Endometrium (tissue), 2 donors: Measurements from ENCODE around the gene STRIT1.
"Not testable (repeated sequence)": the region's sequence is repeated elsewhere in the genome, so short reads cannot be mapped to it uniquely, and the experiment has no call there.

ENCODE experiments used
- FAIRE-seq: peaks from 2 replicates; lab custom pipeline; 2012; peaks lifted over from hg19 to GRCh38; lab: Jason Lieb, UNC
- donor health status: control.
- donor health status: control.

STRIT1 gene

DNA sequence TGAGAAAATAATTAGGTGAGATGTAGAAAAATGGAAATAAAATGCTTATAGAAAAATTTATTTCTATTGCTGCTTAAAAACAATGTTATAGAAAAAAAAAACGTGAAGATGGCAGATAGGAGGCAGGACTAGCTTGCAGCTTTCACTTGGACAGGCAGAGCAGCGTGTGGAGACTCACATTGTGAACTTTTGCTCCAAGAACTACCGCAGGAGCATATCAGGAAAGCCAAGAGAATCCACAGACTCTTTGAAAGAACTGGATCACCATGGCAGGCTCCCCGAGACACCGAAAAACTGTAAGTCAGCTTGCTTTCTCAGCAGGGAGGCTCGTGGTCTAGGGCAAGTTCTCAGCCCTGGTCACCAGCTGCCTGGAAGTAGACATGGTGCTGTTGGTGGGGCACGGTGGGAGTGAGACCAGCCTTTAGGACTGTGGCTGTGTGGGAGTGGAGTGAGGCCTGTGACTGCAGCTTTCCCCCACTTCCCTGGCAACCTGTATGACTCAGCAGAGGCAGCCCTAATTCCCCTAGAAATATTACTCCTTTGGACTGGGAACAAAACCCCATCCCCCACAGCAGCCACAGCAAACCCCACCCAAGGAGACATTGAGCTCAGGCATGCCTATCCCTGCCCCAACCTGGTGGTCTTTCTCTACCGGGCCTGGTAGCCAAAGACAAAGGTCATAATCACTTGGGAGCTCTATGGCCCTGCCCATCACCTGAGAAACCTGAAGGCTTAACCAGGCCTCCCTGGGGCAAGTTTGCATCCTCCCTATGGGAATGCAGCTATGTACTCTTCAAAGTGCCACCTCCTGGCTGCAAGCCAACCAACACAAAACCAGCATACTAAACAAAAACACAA, 22.8 kb downstream of the STRIT1 start:
- FAIRE-seq, result no peak

DNA sequence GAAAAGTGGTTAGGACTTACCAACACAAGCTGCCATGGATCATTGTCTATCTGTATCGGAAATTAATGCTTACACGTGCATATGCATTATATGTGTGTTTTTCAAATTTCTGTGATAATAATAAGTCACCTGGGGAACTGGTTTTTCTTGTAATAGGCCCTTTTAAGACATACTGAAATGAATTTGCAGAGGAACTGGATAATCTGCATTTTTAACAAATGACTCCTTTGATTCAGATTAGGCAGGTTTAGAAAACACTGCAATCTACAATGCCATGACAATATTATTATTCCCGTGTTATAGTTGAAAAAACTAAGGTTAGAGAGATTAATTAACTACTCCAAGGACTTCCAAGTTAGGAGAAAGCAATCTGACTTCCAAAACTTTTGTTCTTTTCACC, 23.4 kb downstream of the STRIT1 start:
- no peak for FAIRE-seq

DNA sequence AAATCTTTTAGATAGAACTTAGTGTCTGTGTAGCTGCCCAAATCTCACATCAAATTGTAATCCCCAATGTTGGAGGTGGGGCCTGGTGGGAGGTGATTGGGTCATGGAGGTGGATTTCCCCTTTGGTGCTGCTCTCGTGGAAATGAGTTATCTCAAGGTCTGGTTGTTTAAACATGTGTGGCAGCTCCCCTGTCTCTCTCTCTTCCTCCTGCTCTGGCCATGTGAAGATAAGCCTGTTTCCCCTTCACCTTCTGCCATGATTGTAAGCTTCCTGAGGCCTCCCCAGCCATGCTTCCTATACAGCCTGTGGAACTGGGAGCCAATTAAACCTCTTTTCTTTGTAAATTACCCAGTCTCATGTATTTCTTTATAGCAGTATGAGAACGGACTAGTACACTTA, 30.6 kb downstream of the STRIT1 start:
- FAIRE-seq, result not testable (repeated sequence)

DNA sequence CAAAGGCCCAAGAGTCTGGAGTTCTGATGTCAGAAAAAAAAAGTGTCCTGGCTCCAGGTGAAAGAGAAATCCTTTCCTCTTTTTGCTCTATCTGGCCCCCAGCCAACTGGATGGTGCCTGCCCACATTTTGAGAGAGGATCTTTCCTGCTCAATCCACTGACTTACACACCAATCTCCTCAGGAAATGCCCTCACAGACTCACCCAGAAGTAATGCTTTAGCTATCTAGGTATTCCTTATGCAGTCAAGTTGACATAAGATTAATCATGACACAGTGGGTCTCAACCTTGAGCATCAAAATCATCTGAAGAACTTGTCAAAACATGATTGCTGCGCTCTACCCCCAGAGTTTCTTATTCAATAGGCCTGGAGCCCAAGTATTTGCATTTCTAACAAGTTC, 31.2 kb downstream of the STRIT1 start:
- no peak for FAIRE-seq

DNA sequence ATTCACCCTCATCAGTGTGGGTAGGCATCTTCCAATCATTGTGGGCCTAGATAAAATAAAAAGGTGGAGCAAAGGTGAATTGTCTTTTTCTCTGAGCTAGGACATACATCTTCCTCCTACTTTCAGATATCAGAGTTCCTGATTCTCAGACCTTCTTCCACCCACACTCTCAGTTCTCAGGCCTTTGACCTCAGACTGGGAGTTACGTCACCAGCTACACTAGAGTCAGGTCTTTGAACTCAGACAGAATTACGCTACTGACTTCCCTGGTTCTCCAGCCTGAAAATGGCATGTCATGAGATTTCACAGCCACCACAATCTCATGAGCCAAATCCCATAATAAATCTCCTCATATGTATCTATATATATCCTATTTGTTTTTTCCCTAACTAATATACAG, 39.0 kb downstream of the STRIT1 start:
- FAIRE-seq, result no peak

DNA sequence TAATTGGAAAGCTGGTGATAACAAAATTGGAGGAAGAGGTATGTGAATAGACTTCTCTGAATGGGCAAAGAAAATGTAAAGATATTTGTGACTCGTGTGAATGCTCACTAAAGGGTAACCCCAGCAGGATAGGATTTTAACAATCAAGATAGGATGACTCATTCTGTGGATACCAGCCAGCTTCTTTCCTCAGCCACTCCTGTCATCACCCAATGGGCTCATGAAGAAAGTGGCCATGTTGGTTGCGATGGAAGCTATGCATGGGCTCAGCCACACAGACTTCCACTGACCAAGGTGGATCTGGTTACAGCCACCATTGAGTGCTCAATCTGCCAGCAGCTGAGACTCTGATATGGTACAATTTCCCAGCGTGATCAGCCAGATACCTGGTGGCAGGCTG, 40.9 kb downstream of the STRIT1 start:
- FAIRE-seq, result no peak

DNA sequence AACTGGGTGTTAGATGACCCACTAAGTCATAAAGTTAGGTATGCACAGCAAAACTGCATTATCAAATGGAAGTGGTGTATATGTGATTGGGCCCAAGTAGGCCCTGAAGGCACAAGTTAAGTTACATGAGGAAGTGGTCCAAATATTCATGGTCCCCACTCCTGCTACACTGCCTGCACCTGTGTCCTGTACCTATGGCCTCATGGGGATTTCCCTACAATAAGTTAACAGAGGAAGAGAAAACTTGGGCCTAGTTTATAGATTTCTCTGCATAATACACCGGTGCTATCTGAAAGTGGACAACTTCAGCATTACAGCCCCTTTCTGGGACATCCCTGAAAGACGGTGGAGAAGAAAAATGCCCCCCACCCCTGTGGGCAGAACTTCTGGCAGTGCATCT, 41.5 kb downstream of the STRIT1 start:
- no peak for FAIRE-seq

DNA sequence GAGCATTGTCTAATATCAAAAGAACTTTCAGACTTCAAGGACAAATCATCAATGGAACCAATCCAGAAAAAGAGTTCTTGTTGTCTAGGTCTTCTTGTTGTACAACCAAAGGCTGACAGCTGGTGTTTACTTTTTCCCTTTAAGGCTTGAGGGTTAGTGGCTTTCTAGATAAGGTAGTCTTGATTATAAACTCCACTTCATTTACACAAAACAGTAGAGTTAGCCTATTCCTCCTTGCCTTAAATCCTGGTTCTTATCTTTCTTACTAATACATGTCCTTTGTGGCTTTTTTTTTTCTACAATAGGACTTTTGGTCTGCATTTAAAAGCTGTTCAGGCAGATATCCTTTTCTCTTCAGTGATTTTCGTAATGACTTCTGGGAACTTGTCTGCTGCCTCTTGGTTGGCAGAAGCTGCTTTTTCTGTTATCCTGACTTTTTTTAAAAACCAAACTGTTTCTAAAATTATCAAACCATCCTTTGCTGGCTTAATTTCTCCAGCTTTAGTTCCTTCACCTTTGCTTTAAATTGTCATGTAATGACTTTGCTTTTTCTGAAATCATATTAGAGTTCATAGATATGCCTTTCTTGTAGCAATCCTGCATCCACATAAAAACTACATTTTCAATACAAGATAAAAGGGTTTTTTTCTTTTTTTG, 44.8 kb downstream of the STRIT1 start:
- no peak for FAIRE-seq

DNA sequence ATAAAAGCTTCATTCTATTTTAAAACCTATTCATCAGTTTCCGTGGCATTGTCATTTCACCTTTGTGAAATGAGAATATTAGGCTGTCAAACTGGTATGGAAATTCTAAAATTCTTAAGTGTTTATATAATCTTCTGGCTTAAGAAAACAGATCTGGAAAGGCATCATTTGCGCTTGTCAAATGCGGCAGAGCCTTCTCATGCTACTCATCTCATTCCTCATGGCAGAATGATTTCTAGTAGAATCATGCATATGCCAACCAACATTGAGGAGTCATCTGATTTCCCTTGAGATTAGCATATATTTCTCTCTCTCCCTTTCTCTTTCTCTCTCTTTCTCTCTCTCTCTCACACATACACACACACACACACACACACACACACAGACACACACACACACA, 48.8 kb downstream of the STRIT1 start:
- FAIRE-seq, result no peak

DNA sequence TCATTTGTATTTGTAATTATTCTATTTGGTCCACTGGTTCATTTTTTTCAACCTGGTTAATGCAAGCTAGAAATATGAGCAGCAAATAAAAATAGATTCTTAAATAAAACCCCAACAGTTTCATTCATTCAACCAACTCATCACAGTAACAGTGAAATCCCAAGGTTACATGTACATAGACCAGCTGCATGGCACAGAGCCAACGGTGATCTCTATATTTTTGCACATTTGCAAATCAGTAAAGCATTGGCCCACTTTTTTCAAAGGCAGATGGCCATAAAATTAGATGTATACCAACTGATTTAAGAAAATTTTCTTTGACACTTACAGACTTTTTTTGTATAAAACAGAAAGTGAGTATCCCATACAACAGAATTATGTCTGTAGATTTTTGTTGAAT, 49.3 kb downstream of the STRIT1 start:
- FAIRE-seq, result no peak

DNA sequence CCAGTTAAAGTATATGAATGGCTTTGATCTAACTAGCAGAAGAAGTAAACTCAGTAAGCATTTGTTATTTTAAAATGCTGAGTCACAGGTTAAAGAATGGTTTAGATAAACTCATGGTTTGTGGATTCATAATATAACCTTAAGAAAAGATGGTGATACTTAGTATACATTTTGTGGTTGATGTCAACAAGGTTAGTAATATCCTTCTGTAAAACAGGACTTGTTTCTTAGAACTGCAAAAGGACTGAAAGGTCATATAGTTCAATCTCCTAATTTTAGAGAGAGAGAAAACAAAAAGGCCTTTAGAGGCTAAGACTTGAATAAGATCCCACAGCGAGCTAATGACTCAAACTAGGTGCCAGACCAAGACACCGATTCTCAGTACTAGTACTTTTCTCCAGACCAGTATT, 50.0 kb downstream of the STRIT1 start:
- FAIRE-seq, result no peak

DNA sequence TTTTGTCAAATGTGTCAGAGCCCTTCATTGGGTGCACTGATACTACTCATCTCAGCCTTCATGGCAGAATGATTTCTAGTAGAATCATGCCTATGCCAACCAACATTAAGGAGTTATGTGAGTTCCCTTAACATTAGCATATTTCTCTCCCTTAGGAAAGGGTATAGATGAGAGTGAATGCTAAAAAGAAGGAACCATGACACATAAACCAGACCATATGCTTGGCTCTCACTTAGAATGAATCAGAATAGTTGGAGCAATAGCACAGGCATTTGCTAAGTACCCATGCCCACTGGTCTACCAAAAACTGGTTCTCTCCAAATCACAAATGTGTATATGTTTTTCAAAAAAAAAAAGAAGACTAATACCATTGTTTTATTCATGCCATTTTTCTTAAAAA, 51.1 kb downstream of the STRIT1 start:
- FAIRE-seq, result no peak

DNA sequence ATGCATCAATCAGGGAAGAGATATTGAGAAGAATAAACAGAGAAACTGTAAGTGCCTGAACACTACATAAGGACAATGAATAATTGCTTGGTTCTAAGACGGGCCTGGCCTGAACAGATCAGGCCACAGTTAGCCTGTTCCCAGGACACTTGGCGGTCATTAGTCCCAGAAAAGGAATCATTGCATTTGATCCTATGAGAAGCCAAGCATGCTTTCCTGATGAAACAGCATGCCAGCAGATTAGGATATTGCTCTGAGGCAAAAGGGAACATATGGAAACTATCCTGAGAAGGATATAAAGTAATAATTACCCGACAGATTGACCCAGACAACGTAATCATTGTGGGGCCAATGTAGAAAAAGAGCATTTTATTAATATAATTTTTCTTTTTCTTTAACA, 51.9 kb downstream of the STRIT1 start:
- FAIRE-seq, result no peak
